KOPT-K1 (cell line): ENCODE measurements around the gene UROD.

Experiments
- H3K27ac ChIP-seq: fragments of 200-600 bp; sonication (generic); 2 replicates; pipeline ENCODE4 v1.5.1; 2016; ENCODE audit warnings: antibody characterized with exemption, mild to moderate bottlenecking, low read depth, low read length; ENCODE audit not compliant: poor library complexity, severe bottlenecking
- H3K36me3 ChIP-seq: fragments of 200-600 bp; sonication (generic); 2 replicates; pipeline ENCODE4 v1.5.1; 2017; ENCODE audit warnings: antibody characterized with exemption, mild to moderate bottlenecking, low read length, moderate library complexity; ENCODE audit not compliant: insufficient read depth
- H3K9me3 ChIP-seq: fragments of 200-600 bp; sonication (generic); 2 replicates; pipeline ENCODE4 v1.5.1; 2017; ENCODE audit warnings: antibody characterized with exemption, low read length, mild to moderate bottlenecking; ENCODE audit not compliant: insufficient read depth, poor library complexity, severe bottlenecking

The UROD gene

DNA sequence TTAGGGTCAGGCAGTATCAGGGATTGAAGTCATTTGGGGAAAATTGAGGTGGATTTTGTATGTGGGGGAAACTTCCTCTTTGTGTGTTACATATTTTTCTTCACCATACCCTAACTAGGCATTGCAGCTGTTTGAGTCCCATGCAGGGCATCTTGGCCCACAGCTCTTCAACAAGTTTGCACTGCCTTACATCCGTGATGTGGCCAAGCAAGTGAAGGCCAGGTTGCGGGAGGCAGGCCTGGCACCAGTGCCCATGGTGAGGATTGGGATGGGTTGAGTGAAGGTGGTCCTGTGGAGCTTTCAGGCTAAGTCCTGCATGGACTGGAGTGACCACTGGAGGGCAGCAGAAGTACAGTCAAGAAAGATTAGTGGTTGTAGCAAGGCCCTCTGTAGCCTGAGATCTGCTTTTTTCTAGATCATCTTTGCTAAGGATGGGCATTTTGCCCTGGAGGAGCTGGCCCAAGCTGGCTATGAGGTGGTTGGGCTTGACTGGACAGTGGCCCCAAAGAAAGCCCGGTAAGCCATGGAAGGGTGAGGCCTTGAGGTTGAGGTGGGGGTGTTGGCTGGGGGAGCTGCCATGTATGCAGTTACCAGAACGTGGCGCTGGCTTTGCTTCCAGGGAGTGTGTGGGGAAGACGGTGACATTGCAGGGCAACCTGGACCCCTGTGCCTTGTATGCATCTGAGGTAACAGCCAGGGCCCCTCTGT lies 2.4 kb downstream of the UROD start:
- H3K36me3 ChIP-seq, result peaks cover 10% of the 10 kb centered on the region; the same call in 1 of the 2 replicates
- no peaks in the 10 kb centered on the region for H3K9me3 ChIP-seq
- H3K27ac ChIP-seq, result no peak overlapping the region

DNA sequence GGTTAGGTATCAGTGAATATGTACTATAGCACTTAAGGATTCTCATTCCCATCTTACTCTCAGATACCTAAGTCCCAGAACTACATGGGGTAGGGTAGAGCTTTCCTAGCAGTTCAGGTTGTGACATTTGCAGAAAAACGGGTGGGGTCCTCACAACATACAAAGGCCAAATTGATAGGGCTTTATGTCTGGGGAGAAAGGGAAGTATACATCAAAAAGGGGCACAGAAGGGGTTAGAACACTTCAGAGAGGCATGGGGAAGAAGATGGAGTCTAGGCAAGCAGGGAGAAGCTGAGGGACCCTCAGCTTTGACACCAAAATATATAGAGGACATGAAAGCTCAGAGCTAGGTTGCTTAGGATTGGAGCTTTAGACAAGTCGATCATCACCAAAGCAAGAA lies 3.6 kb downstream of the UROD start:
- Histone ChIP-seq H3K9me3 (no peaks in the 10 kb centered on the region), H3K36me3 (peaks cover 7% of the 10 kb centered on the region; the same call in 1 of the 2 replicates), H3K27ac (no peak overlapping the region)

DNA sequence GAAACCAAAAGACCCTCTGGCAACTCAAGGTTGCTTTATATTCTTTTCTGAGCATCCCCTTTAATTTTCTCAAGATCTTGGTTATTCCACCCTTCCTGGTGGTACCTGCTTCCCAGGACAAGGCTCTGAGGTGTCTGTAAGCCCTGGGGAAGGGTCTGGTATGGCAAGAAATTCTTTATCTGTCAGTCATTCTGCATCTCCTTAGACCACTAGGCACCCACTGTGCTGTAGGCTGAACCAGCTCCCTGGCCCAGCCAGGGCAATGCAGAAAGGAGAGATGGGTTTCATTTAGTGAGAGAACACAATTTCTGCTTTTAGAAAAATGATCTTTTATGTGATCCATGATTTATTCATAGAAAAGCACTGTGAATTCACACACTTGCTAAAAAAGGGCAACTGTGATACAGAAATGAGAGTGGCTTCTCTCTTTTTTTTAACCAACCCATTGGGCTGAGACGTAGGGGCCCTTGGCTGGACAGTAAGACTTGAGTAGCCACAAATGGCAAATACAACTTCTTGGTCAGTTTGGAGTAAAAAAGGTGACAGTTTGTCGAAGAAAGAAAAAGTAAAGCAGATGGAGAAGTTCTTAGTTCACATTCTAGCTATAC lies 4.1 kb downstream of the UROD start:
- H3K9me3 ChIP-seq, result no peaks in the 10 kb centered on the region
- H3K36me3 ChIP-seq, result peaks cover 7% of the 10 kb centered on the region; the same call in 1 of the 2 replicates
- H3K27ac ChIP-seq, result no peak overlapping the region

DNA sequence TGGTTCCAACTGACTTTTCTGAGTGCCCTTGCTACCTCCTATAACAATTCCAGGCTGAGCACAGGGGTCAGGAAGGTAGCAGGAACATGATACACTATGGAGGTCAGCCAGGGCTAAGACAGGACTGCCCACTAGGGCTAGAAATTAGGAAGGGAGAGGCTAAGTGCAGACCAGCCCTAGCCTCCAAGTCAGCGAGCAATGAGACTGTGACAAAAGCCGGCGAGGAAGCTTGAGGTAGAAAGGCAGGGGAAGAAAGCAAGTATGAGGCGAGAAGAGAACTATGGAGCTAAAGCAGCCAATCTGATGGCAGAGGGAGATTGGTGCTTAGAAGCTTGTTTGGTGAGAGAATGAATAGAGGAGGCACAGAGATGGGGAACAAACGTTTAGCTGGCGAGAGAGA lies 4.7 kb downstream of the UROD start:
- Histone ChIP-seq H3K9me3 (no peaks in the 10 kb centered on the region), H3K36me3 (peaks cover 7% of the 10 kb centered on the region; the same call in 1 of the 2 replicates), H3K27ac (no peak overlapping the region)

DNA sequence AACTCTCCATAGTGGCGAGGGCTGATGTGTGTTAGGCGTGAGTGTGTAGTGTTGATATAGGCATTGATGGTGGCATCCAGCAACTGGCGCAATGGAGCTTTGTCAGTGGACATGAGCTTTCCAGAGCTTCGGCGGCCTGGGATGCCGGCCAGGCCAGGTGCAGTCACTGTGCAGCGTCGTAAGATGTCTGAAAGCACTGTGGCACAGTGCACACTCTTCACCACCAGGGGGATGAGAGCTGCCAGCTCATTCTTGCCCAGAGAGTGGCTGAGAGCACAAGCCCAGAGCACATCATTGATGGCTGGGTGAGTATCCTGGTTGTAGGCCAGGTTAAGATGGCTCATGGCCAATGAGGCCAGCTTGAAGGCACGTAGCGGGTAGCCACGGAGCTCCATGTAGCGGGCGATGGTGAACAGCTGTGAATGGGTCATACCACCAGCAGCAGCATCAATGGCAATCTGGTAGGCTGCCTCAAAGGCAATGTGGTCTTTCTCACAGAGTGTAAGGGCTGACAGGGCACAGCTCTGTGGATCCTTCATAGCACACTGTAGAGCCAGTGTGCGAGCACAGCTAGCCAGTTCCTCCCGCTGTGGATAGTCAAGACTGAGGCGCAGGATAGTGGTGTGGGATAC lies 6.7 kb downstream of the UROD start:
- Histone ChIP-seq H3K36me3 (peaks cover 7% of the 10 kb centered on the region; the same call in 1 of the 2 replicates), H3K9me3 (no peaks in the 10 kb centered on the region), H3K27ac (no peak overlapping the region)

DNA sequence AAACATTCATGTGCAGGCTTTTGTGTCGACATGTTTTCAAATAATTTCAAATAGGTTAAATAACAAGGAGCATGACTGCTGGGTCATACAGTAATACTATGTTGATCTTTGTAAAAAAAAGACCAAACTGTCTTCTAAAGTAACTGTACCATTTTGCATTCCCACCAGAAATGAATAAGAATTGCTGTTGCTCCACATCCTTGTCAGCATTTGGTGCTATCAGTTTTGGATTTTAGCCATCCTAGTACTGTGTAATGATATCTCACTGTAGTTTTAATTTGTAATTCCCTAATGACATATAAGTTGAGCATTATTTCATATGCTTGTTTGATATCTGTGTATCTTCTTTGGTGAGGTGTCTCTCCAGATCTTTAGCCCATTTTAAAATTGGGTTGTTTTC lies 11.6 kb downstream of the UROD start:
- Histone ChIP-seq H3K27ac (no peak overlapping the region), H3K36me3 (no peaks in the 10 kb centered on the region), H3K9me3 (no peaks in the 10 kb centered on the region)

DNA sequence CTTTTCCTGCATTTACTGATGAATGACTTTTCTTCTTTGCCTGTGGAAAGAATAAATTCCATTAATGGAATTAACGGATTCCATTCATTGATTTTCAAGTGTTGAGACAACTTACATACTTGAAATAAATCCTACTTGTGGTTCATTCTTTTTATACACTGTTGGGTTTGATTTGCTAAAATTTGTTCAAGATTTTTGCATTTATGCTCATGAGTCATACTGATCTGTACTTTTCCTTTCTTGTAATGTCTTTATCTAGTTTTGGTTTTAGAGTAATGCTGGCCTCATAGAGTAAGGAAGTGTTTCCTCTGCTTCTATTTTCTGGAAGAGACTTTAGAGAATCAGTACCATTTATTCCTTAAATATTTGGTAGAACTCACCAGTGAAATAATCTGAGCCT lies 14.4 kb downstream of the UROD start:
- Histone ChIP-seq H3K9me3 (no peaks in the 10 kb centered on the region), H3K36me3 (no peaks in the 10 kb centered on the region), H3K27ac (no peak overlapping the region)

DNA sequence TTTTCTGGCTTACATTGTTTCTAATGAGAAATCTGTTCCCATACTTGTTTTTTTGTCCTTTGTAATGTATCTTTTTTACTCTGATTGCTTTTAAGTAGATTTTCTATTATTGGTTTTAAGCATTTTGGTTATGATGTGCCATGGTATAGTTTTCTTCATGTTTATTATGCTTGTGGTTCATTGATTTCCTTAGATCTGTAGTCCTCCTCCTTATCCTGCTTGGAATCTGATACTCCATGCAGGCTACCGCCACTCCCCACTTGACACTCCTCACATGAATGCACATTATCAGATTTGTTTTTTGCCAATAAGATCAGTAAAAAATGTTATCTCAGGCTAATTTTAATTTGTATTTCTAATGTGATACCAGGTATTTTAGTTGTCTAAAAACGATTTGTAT lies 20.8 kb downstream of the UROD start:
- Histone ChIP-seq H3K9me3 (no peaks in the 10 kb centered on the region), H3K27ac (peak overlapping the region; percentile 46), H3K36me3 (no peaks in the 10 kb centered on the region)

DNA sequence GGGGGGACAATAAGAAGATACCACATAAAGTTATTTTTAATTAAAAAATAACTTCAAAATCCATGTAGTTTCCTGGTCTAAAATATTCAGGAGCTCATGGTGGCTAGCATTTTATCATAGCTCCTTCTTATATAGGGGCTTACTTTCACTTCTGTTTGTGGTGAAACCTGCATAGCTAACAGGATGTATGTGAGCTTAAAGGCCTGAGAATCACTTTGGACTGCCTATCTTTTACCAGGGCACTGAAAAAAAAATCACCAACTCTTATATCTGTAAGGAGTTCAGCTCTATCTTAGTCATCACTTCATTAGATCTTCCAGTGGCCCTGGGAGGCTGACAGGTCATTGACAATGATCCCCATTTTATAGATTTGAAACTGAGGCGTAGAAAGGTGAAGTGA lies 21.3 kb downstream of the UROD start:
- Histone ChIP-seq H3K9me3 (no peaks in the 10 kb centered on the region), H3K27ac (peak overlapping the region; percentile 46), H3K36me3 (no peaks in the 10 kb centered on the region)

DNA sequence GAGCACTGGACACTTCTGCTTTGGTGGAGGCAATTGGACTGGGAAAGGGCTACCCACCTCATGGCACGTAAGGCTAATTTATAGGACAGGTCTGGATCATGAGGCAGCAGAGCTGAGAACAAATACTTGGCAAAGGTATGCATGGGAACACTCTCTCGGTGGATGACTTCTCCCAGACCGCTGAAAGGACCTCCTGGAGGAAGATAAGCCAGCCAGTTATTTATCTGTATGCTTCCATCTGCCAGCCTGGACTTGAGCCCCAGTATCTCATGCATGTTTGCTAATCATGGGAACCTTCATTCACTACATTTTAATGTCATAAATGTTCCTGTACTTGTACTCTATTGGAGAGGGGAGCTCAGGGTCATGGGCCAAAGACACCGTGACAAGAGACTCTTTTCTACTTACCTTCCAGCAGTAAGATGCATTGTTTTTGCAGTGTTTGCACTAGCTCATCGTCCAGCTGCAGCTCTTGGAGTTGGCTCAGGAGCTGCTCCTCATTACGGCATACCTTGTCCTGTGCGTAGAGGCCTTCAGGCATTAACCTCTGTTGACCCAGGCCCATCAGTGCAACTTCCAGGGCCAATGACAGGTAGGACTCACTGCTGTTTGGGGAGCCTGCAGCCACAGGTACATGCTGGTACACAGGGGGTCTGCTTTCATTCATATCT lies 23.7 kb downstream of the UROD start:
- Histone ChIP-seq H3K9me3 (no peaks in the 10 kb centered on the region), H3K27ac (no peak overlapping the region), H3K36me3 (no peaks in the 10 kb centered on the region)

DNA sequence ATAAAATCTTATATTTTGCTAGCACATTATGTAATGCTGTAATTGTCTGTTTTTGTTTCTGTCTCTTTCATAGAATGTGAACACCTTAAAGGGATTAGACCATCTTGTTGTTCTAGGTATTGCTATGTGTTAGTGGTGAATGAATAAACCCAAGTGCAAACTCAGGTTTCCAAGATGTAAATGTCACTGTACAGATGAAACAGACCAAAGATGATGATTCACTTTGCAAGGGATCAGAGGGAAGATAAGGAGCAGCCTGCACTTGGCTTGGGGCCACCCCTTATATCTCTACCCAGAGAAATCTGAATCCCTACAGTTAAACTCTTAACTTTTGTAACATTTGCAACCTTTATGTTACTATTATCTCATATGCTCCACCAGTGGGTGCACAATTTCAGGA lies 25.4 kb downstream of the UROD start:
- H3K27ac ChIP-seq, result no peak overlapping the region

DNA sequence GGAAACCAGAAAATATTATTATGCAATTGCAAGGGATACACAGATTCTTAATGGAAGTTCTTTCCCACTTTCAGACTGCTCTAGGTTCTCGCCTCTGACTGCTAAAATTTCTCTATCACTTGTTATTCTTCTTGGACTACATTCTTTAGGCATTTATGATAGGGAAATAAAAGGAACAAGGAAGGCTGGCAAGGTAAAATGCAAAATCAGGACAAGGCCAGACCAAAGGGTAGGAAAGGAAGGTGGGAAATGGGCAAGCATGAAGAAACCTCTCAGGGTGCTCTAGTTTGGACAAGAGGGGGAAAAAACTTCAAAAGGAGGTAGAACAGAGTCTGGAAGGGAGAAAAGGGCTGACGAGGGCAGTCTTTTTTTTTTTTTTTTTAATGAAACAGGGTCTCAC lies 26.2 kb downstream of the UROD start:
- no peaks in the 10 kb centered on the region for H3K9me3 ChIP-seq
- H3K36me3 ChIP-seq, result no peaks in the 10 kb centered on the region
- H3K27ac ChIP-seq, result no peak overlapping the region

More for the DNA sequence above, 25.4 kb downstream of the UROD start:
- H3K36me3 ChIP-seq, result no peaks in the 10 kb centered on the region
- H3K9me3 ChIP-seq, result no peaks in the 10 kb centered on the region

DNA sequence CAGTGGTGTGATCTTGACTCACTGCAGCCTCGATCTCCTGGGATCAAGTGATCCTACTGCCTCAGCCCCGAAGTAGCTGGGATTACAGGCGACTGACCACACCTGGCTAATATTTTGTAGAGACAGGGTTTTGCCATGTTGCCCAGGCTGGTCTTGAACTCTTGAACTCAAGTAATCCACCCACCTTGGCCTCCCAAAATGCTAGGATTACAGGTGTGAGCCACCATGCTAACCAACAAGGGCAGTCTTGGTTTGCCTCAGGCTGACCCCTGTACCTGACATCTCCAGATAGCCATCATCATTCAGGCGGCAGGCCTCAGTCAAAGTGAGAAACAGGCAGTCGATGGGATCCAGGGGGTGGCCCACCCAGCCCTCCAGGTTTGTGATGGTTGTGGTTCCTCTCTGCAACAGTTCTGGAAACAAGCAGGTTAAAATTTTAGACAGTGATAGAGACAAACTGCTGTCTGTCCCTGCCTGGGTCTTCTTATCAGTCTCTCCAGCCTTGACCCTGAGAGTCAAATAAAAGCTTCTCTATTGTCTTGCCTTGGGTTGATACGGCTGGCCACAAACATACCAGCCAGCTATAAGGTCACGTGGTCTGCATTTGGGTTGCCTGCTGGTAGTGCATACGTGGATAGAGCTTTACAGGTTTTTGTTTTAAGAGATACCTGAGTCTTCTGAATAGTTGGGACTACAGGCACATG lies 26.8 kb downstream of the UROD start:
- no peaks in the 10 kb centered on the region for H3K36me3 ChIP-seq
- H3K9me3 ChIP-seq, result no peaks in the 10 kb centered on the region
- H3K27ac ChIP-seq, result no peak overlapping the region

DNA sequence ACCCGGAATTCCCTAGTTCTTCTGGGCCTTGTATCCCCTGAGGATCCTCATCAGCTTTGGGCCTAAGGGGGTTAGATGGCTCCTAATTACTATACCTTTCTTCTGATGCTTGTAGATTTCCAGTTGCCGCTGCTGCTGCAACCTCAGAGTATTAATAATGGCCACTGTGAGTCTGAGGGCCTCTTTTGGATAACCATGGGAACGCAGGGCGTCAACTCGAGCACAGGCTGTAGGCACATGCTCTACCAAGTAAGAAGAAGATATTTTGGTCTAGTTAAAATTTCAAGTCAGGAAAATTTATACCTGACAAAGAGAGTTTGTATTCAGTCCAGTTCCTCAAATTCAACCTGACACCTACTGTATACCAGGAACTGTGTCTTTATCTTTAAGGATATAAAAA lies 28.2 kb downstream of the UROD start:
- H3K9me3 ChIP-seq, result no peaks in the 10 kb centered on the region

DNA sequence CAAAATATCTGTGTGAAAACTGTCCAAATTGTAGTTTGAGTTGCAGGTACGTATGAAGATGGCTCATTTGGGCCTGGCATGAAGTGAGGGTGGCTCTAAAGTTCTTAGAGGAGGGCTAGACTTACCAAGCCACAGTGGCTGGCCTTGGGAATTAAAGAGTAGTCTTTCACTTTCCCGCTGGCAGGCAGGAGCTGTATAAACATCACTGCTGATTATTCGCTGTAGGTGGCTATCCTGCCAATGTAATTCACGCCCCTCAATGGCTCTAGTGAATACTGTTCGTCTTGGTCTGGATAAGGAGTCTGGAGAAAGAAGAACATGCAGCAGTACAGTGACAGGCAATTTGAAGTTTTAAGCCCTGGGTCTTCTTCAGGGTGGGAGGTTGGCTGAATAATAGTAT lies 31.0 kb downstream of the UROD start:
- H3K36me3 ChIP-seq, result no peaks in the 10 kb centered on the region
- H3K9me3 ChIP-seq, result no peaks in the 10 kb centered on the region
- no peak overlapping the region for H3K27ac ChIP-seq

More for the DNA sequence above, 28.2 kb downstream of the UROD start:
- Histone ChIP-seq H3K27ac (no peak overlapping the region), H3K36me3 (no peaks in the 10 kb centered on the region)
